HEK293 (cell line): ENCODE data around the gene ABCG4.

Experiments used
- CTCF ChIA-PET: fragments of 350-600 bp; formaldehyde crosslinking; extraction: SDS; loops from one replicate; lab custom pipeline; 2021; ENCODE audit warnings: antibody characterized with exemption; lab: Yijun Ruan, JAX
- POLR2A ChIA-PET: fragments of 300-600 bp; formaldehyde crosslinking; extraction: SDS; loops from one replicate; lab custom pipeline; 2020; ENCODE audit warnings: antibody characterized with exemption, inconsistent platforms; lab: Yijun Ruan, JAX
- H3K27ac ChIP-seq: fragments of 200-500 bp; sonication (Bioruptor generic); 2 replicates; pipeline ENCODE4 v1.5.1; 2014; ENCODE audit warnings: low read depth, low read length, control low read depth, inconsistent platforms; ENCODE audit errors: extremely low read depth
- H3K36me3 ChIP-seq, 2 experiments: fragments of 200-500 bp in 1 of 2; sonication (Bioruptor generic) in 1 of 2; 1 replicate in 1 of 2; 2 replicates in 1 of 2; pipeline ENCODE4 v1.5.1; 2014 to 2017; ENCODE audit warnings: inconsistent platforms in 2 of 2, low read length in 2 of 2; ENCODE audit not compliant: control insufficient read depth in 2 of 2, insufficient read depth in 1 of 2
- H3K4me1 ChIP-seq: fragments of 200-500 bp; sonication (Bioruptor generic); 2 replicates; pipeline ENCODE4 v1.5.1; 2014; ENCODE audit warnings: mild to moderate bottlenecking, low read length, inconsistent platforms; ENCODE audit not compliant: control insufficient read depth, insufficient read depth
- H3K4me3 ChIP-seq: 2 replicates; pipeline ENCODE4 v1.5.1; 2011; ENCODE audit warnings: low read depth, mild to moderate bottlenecking, control low read depth, low read length, moderate library complexity
- H3K9me3 ChIP-seq: fragments of 200-500 bp; sonication (Bioruptor generic); 2 replicates; pipeline ENCODE4 v1.5.1; 2014; ENCODE audit warnings: low read depth, low read length, inconsistent platforms; ENCODE audit not compliant: control insufficient read depth, insufficient read depth
- GLIS1 ChIP-seq: fragments of 450-650 bp; formaldehyde crosslinking; IDR thresholded peaks from 2 replicates; pipeline ENCODE4 v1.5.1; 2016; ENCODE audit warnings: missing biosample characterization, missing genetic modification characterization
- GLIS2 ChIP-seq: fragments of 450-650 bp; formaldehyde crosslinking; IDR thresholded peaks from 2 replicates; pipeline ENCODE4 v1.5.1; 2016; ENCODE audit warnings: missing biosample characterization, missing genetic modification characterization
- SCRT2 ChIP-seq: fragments of 450-650 bp; formaldehyde crosslinking; IDR thresholded peaks from 2 replicates; pipeline ENCODE4 v1.5.1; 2016; ENCODE audit warnings: missing biosample characterization, missing genetic modification characterization
- SP2 ChIP-seq: fragments of 450-650 bp; formaldehyde crosslinking; IDR thresholded peaks from 2 replicates; pipeline ENCODE4 v1.5.1; 2016; ENCODE audit warnings: missing biosample characterization, missing genetic modification characterization
- SP3 ChIP-seq: fragments of 450-650 bp; formaldehyde crosslinking; IDR thresholded peaks from 2 replicates; pipeline ENCODE4 v1.5.1; 2016; ENCODE audit warnings: missing biosample characterization, missing genetic modification characterization
- WT1 ChIP-seq: fragments of 450-650 bp; formaldehyde crosslinking; IDR thresholded peaks from 2 replicates; pipeline ENCODE4 v1.5.1; 2016; ENCODE audit warnings: missing biosample characterization, missing genetic modification characterization
- ZBTB17 ChIP-seq: fragments of 450-650 bp; formaldehyde crosslinking; IDR thresholded peaks from 2 replicates; pipeline ENCODE4 v1.5.1; 2016; ENCODE audit warnings: missing biosample characterization, missing genetic modification characterization
- ZBTB20 ChIP-seq: fragments of 450-650 bp; formaldehyde crosslinking; IDR thresholded peaks from 2 replicates; pipeline ENCODE4 v1.5.1; 2016; ENCODE audit warnings: missing biosample characterization, missing genetic modification characterization
- ZNF19 ChIP-seq: fragments of 450-650 bp; formaldehyde crosslinking; IDR thresholded peaks from 2 replicates; pipeline ENCODE4; 2016; ENCODE audit warnings: missing biosample characterization, missing genetic modification characterization, low read depth
- ZNF211 ChIP-seq: fragments of 450-650 bp; formaldehyde crosslinking; IDR thresholded peaks from 2 replicates; pipeline ENCODE4 v1.5.1; 2016; ENCODE audit warnings: low read depth, missing biosample characterization, missing genetic modification characterization
- ZNF335 ChIP-seq: fragments of 450-650 bp; formaldehyde crosslinking; conservative IDR thresholded peaks from 2 replicates; pipeline ENCODE4 v1.5.1; 2016; ENCODE audit warnings: missing biosample characterization, missing genetic modification characterization
- ZNF394 ChIP-seq: fragments of 450-650 bp; formaldehyde crosslinking; IDR thresholded peaks from 2 replicates; pipeline ENCODE4 v1.5.1; 2016; ENCODE audit warnings: missing biosample characterization, missing genetic modification characterization, mild to moderate bottlenecking, moderate library complexity, borderline replicate concordance
- ZNF558 ChIP-seq: fragments of 450-650 bp; formaldehyde crosslinking; IDR thresholded peaks from 2 replicates; pipeline ENCODE4 v1.5.1; 2016; ENCODE audit warnings: missing biosample characterization, missing genetic modification characterization
- ZNF600 ChIP-seq: fragments of 450-650 bp; formaldehyde crosslinking; IDR thresholded peaks from 2 replicates; pipeline ENCODE4 v1.5.1; 2016; ENCODE audit warnings: missing biosample characterization, missing genetic modification characterization
- ZNF837 ChIP-seq: fragments of 450-650 bp; formaldehyde crosslinking; IDR thresholded peaks from 2 replicates; pipeline ENCODE4 v1.5.1; 2016; ENCODE audit warnings: missing biosample characterization, missing genetic modification characterization
- ZXDB ChIP-seq: fragments of 450-650 bp; formaldehyde crosslinking; IDR thresholded peaks from 2 replicates; pipeline ENCODE4 v1.5.1; 2016; ENCODE audit warnings: missing biosample characterization, missing genetic modification characterization
- TF ChIP-seq, protein P1 (sequence below): fragments of 450-650 bp; formaldehyde crosslinking; optimal IDR thresholded peaks from 2 replicates; pipeline ENCODE3; 2016; ENCODE audit warnings: missing biosample characterization, mild to moderate bottlenecking, missing genetic modification characterization
- TF ChIP-seq, protein P2 (sequence below): fragments of 450-650 bp; formaldehyde crosslinking; IDR thresholded peaks from 2 replicates; pipeline ENCODE4 v1.5.1; 2016; ENCODE audit warnings: missing biosample characterization, missing genetic modification characterization
- TF ChIP-seq, protein P3 (sequence below): fragments of 450-650 bp; formaldehyde crosslinking; conservative IDR thresholded peaks from 2 replicates; pipeline ENCODE4 v1.5.1; 2016; ENCODE audit warnings: low read depth, missing biosample characterization, missing genetic modification characterization

ABCG4 gene

DNA sequence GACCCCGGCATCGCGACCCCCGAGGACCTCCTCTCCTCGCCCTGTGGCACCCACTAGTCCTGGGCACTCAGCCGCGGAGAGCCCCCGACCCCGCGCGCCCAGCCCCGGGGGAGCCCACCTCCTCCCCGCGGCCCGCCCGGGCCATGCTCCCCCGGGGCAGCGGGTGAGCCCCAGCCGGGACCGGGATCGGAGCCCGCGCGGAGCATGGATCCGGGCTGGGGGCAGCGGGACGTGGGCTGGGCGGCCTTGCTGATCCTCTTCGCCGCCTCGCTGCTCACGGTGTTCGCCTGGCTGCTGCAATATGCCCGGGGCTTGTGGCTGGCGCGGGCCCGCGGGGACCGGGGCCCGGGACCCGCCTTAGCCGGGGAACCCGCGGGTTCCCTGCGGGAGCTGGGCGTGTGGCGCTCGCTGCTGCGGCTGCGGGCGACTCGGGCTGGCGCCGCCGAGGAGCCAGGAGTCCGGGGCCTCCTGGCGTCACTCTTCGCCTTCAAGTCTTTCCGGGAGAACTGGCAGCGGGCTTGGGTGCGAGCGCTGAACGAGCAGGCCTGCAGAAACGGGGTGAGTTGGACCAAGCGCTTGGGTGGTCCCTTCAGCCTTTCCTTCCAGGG is 41.2 kb upstream of the ABCG4 start:
- peak overlapping the region; percentile 79 for H3K4me3 ChIP-seq
- H3K27ac ChIP-seq = peak overlapping the region; percentile 53; the same call in 1 of the 2 replicates
- CTCF ChIA-PET = interaction anchor here (0.6 to 1.5 kb wide), 4 partner anchors 37 to 215 kb away, joined by 3 to 6 read pairs (median 3); no protein-coding TSS in a partner anchor
- H3K36me3 ChIP-seq = peaks cover 0 to 34% of the 10 kb centered on the region in 2 experiments; a peak in 1 of 3 replicates
- POLR2A ChIA-PET = interaction anchor here (1.0 to 5.5 kb wide), 8 partner anchors 12 to 267 kb away, joined by 3 to 51 read pairs (median 12); partner anchors contain the start of genes HINFP, HMBS and MCAM
- H3K4me1 ChIP-seq = no peaks in the 10 kb centered on the region
- no peaks in the 10 kb centered on the region for H3K9me3 ChIP-seq
- no peak for TF ChIP-seq ZNF211 (tag by site-specific recombination)
- TF ChIP-seq ZBTB20 (tag by site-specific recombination) = peak; percentile 50; the same call in 1 of the 2 replicates
- no peak for TF ChIP-seq ZNF837
- TF ChIP-seq, protein P1, sequence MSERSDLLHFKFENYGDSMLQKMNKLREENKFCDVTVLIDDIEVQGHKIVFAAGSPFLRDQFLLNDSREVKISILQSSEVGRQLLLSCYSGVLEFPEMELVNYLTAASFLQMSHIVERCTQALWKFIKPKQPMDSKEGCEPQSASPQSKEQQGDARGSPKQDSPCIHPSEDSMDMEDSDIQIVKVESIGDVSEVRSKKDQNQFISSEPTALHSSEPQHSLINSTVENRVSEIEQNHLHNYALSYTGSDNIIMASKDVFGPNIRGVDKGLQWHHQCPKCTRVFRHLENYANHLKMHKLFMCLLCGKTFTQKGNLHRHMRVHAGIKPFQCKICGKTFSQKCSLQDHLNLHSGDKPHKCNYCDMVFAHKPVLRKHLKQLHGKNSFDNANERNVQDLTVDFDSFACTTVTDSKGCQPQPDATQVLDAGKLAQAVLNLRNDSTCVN = peak; percentile 44
- 0 out of 2 replicates have a peak, but pooled peaks have one; percentile 8 for TF ChIP-seq GLIS2
- no peak for TF ChIP-seq ZXDB (tag by site-specific recombination)
- 0 out of 2 replicates have a peak, but pooled peaks have one; percentile 4 for TF ChIP-seq ZNF335

DNA sequence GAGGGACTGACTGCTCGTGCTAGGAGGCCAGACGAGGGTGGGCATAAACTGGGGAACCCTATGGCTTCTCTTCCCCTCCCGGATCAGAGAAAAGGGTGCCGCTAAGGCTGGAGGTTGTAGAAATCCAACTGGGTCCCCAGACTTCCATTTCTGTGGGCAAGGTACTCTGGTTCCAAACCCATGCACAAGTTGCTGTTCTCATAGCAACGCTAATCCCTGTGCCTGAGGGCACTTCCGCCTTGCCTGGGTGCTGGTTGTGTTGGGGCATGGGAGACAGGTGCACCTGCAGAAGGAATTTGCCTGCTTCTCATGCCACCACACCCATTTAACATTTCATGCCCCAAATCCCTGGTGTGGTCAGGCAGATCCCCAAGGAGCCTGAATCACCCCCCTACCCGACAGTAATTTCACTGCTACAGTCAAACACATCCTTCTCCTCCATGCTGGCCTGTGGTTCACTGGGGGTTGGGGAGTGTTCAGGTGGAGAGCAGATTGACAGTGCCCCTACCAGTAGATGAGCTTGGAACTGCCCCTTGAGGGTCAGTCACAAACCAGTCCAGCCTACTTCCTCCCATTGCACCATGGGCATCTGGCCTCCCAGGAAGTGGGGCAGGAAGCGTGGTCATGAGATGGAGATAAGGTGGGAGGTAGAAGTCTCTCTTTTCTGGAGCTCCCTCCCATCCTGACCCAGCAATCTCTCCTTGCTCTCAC is 40.6 kb upstream of the ABCG4 start:
- no peak for TF ChIP-seq ZBTB17 (tag by site-specific recombination)
- TF ChIP-seq WT1 (tag by site-specific recombination) = no peak
- peak; percentile 65 for TF ChIP-seq SP2 (tag by site-specific recombination)
- TF ChIP-seq, protein P2, sequence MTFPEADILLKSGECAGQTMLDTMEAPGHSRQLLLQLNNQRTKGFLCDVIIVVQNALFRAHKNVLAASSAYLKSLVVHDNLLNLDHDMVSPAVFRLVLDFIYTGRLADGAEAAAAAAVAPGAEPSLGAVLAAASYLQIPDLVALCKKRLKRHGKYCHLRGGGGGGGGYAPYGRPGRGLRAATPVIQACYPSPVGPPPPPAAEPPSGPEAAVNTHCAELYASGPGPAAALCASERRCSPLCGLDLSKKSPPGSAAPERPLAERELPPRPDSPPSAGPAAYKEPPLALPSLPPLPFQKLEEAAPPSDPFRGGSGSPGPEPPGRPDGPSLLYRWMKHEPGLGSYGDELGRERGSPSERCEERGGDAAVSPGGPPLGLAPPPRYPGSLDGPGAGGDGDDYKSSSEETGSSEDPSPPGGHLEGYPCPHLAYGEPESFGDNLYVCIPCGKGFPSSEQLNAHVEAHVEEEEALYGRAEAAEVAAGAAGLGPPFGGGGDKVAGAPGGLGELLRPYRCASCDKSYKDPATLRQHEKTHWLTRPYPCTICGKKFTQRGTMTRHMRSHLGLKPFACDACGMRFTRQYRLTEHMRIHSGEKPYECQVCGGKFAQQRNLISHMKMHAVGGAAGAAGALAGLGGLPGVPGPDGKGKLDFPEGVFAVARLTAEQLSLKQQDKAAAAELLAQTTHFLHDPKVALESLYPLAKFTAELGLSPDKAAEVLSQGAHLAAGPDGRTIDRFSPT (tag by site-specific recombination) = peak; percentile 52; the same call in 1 of the 2 replicates
- no peak for TF ChIP-seq ZNF600 (tag by site-specific recombination)
- TF ChIP-seq ZNF558 = no peak
- TF ChIP-seq GLIS1 (tag by site-specific recombination) = peak; percentile 33; the same call in 1 of the 2 replicates
- TF ChIP-seq SCRT2 (tag by site-specific recombination) = 0 out of 2 replicates have a peak, but pooled peaks have one; percentile 16
- peak; percentile 54; the same call in 1 of the 2 replicates for TF ChIP-seq SP3 (tag by site-specific recombination)
- TF ChIP-seq, protein P3, sequence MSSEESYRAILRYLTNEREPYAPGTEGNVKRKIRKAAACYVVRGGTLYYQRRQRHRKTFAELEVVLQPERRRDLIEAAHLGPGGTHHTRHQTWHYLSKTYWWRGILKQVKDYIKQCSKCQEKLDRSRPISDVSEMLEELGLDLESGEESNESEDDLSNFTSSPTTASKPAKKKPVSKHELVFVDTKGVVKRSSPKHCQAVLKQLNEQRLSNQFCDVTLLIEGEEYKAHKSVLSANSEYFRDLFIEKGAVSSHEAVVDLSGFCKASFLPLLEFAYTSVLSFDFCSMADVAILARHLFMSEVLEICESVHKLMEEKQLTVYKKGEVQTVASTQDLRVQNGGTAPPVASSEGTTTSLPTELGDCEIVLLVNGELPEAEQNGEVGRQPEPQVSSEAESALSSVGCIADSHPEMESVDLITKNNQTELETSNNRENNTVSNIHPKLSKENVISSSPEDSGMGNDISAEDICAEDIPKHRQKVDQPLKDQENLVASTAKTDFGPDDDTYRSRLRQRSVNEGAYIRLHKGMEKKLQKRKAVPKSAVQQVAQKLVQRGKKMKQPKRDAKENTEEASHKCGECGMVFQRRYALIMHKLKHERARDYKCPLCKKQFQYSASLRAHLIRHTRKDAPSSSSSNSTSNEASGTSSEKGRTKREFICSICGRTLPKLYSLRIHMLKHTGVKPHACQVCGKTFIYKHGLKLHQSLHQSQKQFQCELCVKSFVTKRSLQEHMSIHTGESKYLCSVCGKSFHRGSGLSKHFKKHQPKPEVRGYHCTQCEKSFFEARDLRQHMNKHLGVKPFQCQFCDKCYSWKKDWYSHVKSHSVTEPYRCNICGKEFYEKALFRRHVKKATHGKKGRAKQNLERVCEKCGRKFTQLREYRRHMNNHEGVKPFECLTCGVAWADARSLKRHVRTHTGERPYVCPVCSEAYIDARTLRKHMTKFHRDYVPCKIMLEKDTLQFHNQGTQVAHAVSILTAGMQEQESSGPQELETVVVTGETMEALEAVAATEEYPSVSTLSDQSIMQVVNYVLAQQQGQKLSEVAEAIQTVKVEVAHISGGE (tag by site-specific recombination) = peak; percentile 35
- peak; percentile 53; the same call in 1 of the 2 replicates for TF ChIP-seq ZNF394
- peak; percentile 51 for TF ChIP-seq ZNF335
- TF ChIP-seq ZNF19 (tag by site-specific recombination) = no peak
- Histone ChIP-seq H3K36me3 (peaks cover 0 to 39% of the 10 kb centered on the region in 2 experiments; a peak in 1 of 3 replicates), H3K4me3 (peak overlapping the region; percentile 79), H3K4me1 (no peaks in the 10 kb centered on the region), H3K9me3 (no peaks in the 10 kb centered on the region), H3K27ac (peak overlapping the region; percentile 53; the same call in 1 of the 2 replicates)
- POLR2A ChIA-PET = interaction anchor here (1.1 to 5.5 kb wide), 5 partner anchors 13 to 209 kb away, joined by 4 to 51 read pairs (median 7); partner anchors contain the start of genes HINFP and MCAM
- CTCF ChIA-PET = interaction anchor here (0.9 to 1.3 kb wide), 4 partner anchors 9 to 230 kb away, joined by 3 to 4 read pairs (median 3); no protein-coding TSS in a partner anchor
